ENCODE data around the gene STMP1.

Gene STMP1

GRCh38 chr7:135709508-135709907 is 47.2 kb downstream of the STMP1 start:
- WGBS (ENCODE audit: extremely low coverage, insufficient coverage, low lambda C conversion rate) = no CpG with 5 or more reads among the region's 3 CpGs
- Histone ChIP-seq H3K18ac (ENCODE audit: low read length) (no peak overlapping the region), H3K27ac (ENCODE audit: low read depth, low read length) (no peak overlapping the region), H2AK5ac (ENCODE audit: low read length) (no peak overlapping the region), H2BK15ac (replicated peaks; ENCODE audit: low read depth) (no peak overlapping the region), H4K5ac (ENCODE audit: low read length) (no peak overlapping the region), H4K8ac (ENCODE audit: low read depth, low read length) (no peak overlapping the region), H3K4me2 (ENCODE audit: low read length) (no peak overlapping the region), H2BK120ac (ENCODE audit: low read depth, low read length) (no peak overlapping the region), H3K36me3 (ENCODE audit: control insufficient read depth, insufficient read depth, low read length) (no peaks in the 10 kb centered on the region), H3K4me3 (ENCODE audit: low read length) (no peak overlapping the region), H3K56ac (ENCODE audit: low read length) (no peak overlapping the region), H3K4me1 (ENCODE audit: control insufficient read depth, low read depth, low read length) (peaks cover 17% of the 10 kb centered on the region), H3K79me1 (ENCODE audit: low read length) (no peaks in the 10 kb centered on the region), H3K27me3 (ENCODE audit: insufficient read depth, low read length, poor library complexity) (no peaks in the 10 kb centered on the region), H3K4ac (ENCODE audit: low read depth, low read length) (no peak overlapping the region), H2BK5ac (ENCODE audit: low read length) (no peak overlapping the region), H3K23ac (ENCODE audit: low read length) (no peak overlapping the region), H3K79me2 (ENCODE audit: control insufficient read depth, insufficient read depth, low read length) (no peaks in the 10 kb centered on the region), H3K9ac (ENCODE audit: low read length) (no peak overlapping the region)
- DNase-seq = no peak

GRCh38 chr7:135710417-135711138 is 48.3 kb downstream of the STMP1 start:
- Histone ChIP-seq H2BK5ac (ENCODE audit: low read length) (no peak overlapping the region), H4K8ac (ENCODE audit: low read depth, low read length) (no peak overlapping the region), H3K9ac (ENCODE audit: low read length) (no peak overlapping the region), H3K4me1 (ENCODE audit: control insufficient read depth, low read depth, low read length) (peaks cover 17% of the 10 kb centered on the region), H4K5ac (ENCODE audit: low read length) (no peak overlapping the region), H3K27me3 (ENCODE audit: insufficient read depth, low read length, poor library complexity) (no peaks in the 10 kb centered on the region), H3K56ac (ENCODE audit: low read length) (peak overlapping the region; percentile 54), H3K4ac (ENCODE audit: low read depth, low read length) (no peak overlapping the region), H2BK120ac (ENCODE audit: low read depth, low read length) (no peak overlapping the region), H2BK15ac (replicated peaks; ENCODE audit: low read depth) (no peak overlapping the region), H3K27ac (ENCODE audit: low read depth, low read length) (no peak overlapping the region), H3K79me2 (ENCODE audit: control insufficient read depth, insufficient read depth, low read length) (no peaks in the 10 kb centered on the region), H3K36me3 (ENCODE audit: control insufficient read depth, insufficient read depth, low read length) (no peaks in the 10 kb centered on the region), H3K18ac (ENCODE audit: low read length) (no peak overlapping the region), H2AK5ac (ENCODE audit: low read length) (no peak overlapping the region), H3K4me2 (ENCODE audit: low read length) (peak overlapping the region; percentile 41), H3K23ac (ENCODE audit: low read length) (no peak overlapping the region), H3K79me1 (ENCODE audit: low read length) (no peaks in the 10 kb centered on the region), H3K4me3 (ENCODE audit: low read length) (no peak overlapping the region)
- DNase-seq = peak; percentile 48
- no CpG with 5 or more reads among the region's 11 CpGs for WGBS (ENCODE audit: extremely low coverage, insufficient coverage, low lambda C conversion rate)

- H3K9ac ChIP-seq (ENCODE audit: low read length) = no peak overlapping the region
- DNase-seq = no peak
- no peak overlapping the region for H3K18ac ChIP-seq (ENCODE audit: low read length)
- no peak overlapping the region for H2AK5ac ChIP-seq (ENCODE audit: low read length)
- no peak overlapping the region for H3K27ac ChIP-seq (ENCODE audit: low read depth, low read length)
- H4K5ac ChIP-seq (ENCODE audit: low read length) = no peak overlapping the region
- no peaks in the 10 kb centered on the region for H3K36me3 ChIP-seq (ENCODE audit: control insufficient read depth, insufficient read depth, low read length)
- H3K4me2 ChIP-seq (ENCODE audit: low read length) = no peak overlapping the region
- WGBS (ENCODE audit: extremely low coverage, insufficient coverage, low lambda C conversion rate) = no CpG with 5 or more reads among the region's 8 CpGs
- no peak overlapping the region for H3K23ac ChIP-seq (ENCODE audit: low read length)
- H3K56ac ChIP-seq (ENCODE audit: low read length) = peak overlapping the region; percentile 52
- no peak overlapping the region for H3K4me3 ChIP-seq (ENCODE audit: low read length)
- no peaks in the 10 kb centered on the region for H3K27me3 ChIP-seq (ENCODE audit: insufficient read depth, low read length, poor library complexity)
- peaks cover 20% of the 10 kb centered on the region for H3K4me1 ChIP-seq (ENCODE audit: control insufficient read depth, low read depth, low read length)
- no peak overlapping the region for H2BK5ac ChIP-seq (ENCODE audit: low read length)
- H2BK15ac ChIP-seq (replicated peaks; ENCODE audit: low read depth) = no peak overlapping the region
- no peak overlapping the region for H3K4ac ChIP-seq (ENCODE audit: low read depth, low read length)
- no peak overlapping the region for H2BK120ac ChIP-seq (ENCODE audit: low read depth, low read length)
- no peaks in the 10 kb centered on the region for H3K79me1 ChIP-seq (ENCODE audit: low read length)
- H4K8ac ChIP-seq (ENCODE audit: low read depth, low read length) = no peak overlapping the region
- no peaks in the 10 kb centered on the region for H3K79me2 ChIP-seq (ENCODE audit: control insufficient read depth, insufficient read depth, low read length)
Measured at GRCh38 chr7:135711139-135711469, 48.8 kb downstream of the STMP1 start.

GRCh38 chr7:135712182-135712782 is 50.0 kb downstream of the STMP1 start:
- H3K4ac ChIP-seq (ENCODE audit: low read depth, low read length) = no peak overlapping the region
- no peak for DNase-seq
- H3K23ac ChIP-seq (ENCODE audit: low read length) = no peak overlapping the region
- no peak overlapping the region for H3K9ac ChIP-seq (ENCODE audit: low read length)
- no peak overlapping the region for H3K18ac ChIP-seq (ENCODE audit: low read length)
- H3K4me3 ChIP-seq (ENCODE audit: low read length) = no peak overlapping the region
- WGBS (ENCODE audit: extremely low coverage, insufficient coverage, low lambda C conversion rate) = no CpG with 5 or more reads among the region's 4 CpGs
- H2AK5ac ChIP-seq (ENCODE audit: low read length) = no peak overlapping the region
- no peak overlapping the region for H3K56ac ChIP-seq (ENCODE audit: low read length)
- H3K36me3 ChIP-seq (ENCODE audit: control insufficient read depth, insufficient read depth, low read length) = no peaks in the 10 kb centered on the region
- H4K8ac ChIP-seq (ENCODE audit: low read depth, low read length) = no peak overlapping the region
- no peak overlapping the region for H2BK15ac ChIP-seq (replicated peaks; ENCODE audit: low read depth)
- no peak overlapping the region for H3K4me2 ChIP-seq (ENCODE audit: low read length)
- H3K79me2 ChIP-seq (ENCODE audit: control insufficient read depth, insufficient read depth, low read length) = no peaks in the 10 kb centered on the region
- H2BK120ac ChIP-seq (ENCODE audit: low read depth, low read length) = no peak overlapping the region
- H4K5ac ChIP-seq (ENCODE audit: low read length) = no peak overlapping the region
- peaks cover 22% of the 10 kb centered on the region for H3K4me1 ChIP-seq (ENCODE audit: control insufficient read depth, low read depth, low read length)
- no peaks in the 10 kb centered on the region for H3K27me3 ChIP-seq (ENCODE audit: insufficient read depth, low read length, poor library complexity)
- H3K27ac ChIP-seq (ENCODE audit: low read depth, low read length) = no peak overlapping the region
- H3K79me1 ChIP-seq (ENCODE audit: low read length) = no peaks in the 10 kb centered on the region
- no peak overlapping the region for H2BK5ac ChIP-seq (ENCODE audit: low read length)

- WGBS (ENCODE audit: extremely low coverage, insufficient coverage, low lambda C conversion rate) = no CpG with 5 or more reads among the region's 7 CpGs
- Histone ChIP-seq H3K9ac (ENCODE audit: low read length) (no peak overlapping the region), H3K56ac (ENCODE audit: low read length) (peak overlapping the region; percentile 61), H2BK5ac (ENCODE audit: low read length) (no peak overlapping the region), H3K23ac (ENCODE audit: low read length) (no peak overlapping the region), H3K79me1 (ENCODE audit: low read length) (no peaks in the 10 kb centered on the region), H4K8ac (ENCODE audit: low read depth, low read length) (no peak overlapping the region), H3K4me1 (ENCODE audit: control insufficient read depth, low read depth, low read length) (peaks cover 22% of the 10 kb centered on the region), H3K36me3 (ENCODE audit: control insufficient read depth, insufficient read depth, low read length) (no peaks in the 10 kb centered on the region), H3K4me2 (ENCODE audit: low read length) (no peak overlapping the region), H3K4me3 (ENCODE audit: low read length) (no peak overlapping the region), H2BK15ac (replicated peaks; ENCODE audit: low read depth) (no peak overlapping the region), H3K27ac (ENCODE audit: low read depth, low read length) (no peak overlapping the region), H2BK120ac (ENCODE audit: low read depth, low read length) (no peak overlapping the region), H2AK5ac (ENCODE audit: low read length) (no peak overlapping the region), H3K27me3 (ENCODE audit: insufficient read depth, low read length, poor library complexity) (no peaks in the 10 kb centered on the region), H3K79me2 (ENCODE audit: control insufficient read depth, insufficient read depth, low read length) (no peaks in the 10 kb centered on the region), H3K4ac (ENCODE audit: low read depth, low read length) (no peak overlapping the region), H4K5ac (ENCODE audit: low read length) (no peak overlapping the region), H3K18ac (ENCODE audit: low read length) (no peak overlapping the region)
- DNase-seq = no peak
Measured at GRCh38 chr7:135712796-135713195, 50.5 kb downstream of the STMP1 start.
